Cardiac fibroblast (primary cell): ENCODE data around the gene KRTAP19-2.
A peak's percentile ranks its signal among the peaks of the same experiment; 100 is the strongest.

Source experiments
- DNase-seq, 2 donors: peaks; one replicate each; pipeline versions ENCODE4 v3.0.0 to v3.0.0-alpha.2; 2010; ENCODE audit warnings: low read depth in 2 of 2
- H3K4me3 ChIP-seq, 2 donors: replicated peaks in 1 of 2; 1 replicate in 1 of 2; 2 replicates in 1 of 2; pipeline ENCODE4 v1.5.1; 2011; ENCODE audit warnings: low read depth in 2 of 2, low read length in 2 of 2, mild to moderate bottlenecking in 2 of 2, moderate library complexity in 1 of 2
- TF ChIP-seq, protein P1 (sequence below): IDR thresholded peaks from one replicate; pipeline ENCODE4 v1.5.1; 2011; ENCODE audit warnings: low read depth, mild to moderate bottlenecking, low read length, inconsistent platforms

KRTAP19-2 gene

DNA sequence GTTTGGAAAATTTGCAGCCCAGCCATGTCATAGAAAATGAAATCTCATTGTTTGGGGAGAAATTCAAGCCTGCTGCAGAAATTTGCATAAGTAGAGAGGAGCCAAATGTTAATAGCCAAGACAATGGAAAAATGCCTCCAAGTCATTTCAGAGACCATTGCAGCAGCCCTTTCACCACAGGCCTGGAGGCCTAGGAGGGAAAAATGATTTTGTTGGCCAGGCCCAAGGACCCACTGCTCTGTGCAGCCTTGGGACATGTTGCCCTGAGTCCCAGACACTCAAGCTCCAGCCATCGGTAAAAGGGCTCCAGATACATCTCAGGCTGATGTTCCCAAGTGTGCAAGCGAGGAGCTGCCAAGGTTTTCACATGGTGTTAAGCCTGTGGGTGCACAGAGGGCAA is 1.1 kb downstream of the KRTAP19-2 start:
- no peak for DNase-seq
- TF ChIP-seq, protein P1, sequence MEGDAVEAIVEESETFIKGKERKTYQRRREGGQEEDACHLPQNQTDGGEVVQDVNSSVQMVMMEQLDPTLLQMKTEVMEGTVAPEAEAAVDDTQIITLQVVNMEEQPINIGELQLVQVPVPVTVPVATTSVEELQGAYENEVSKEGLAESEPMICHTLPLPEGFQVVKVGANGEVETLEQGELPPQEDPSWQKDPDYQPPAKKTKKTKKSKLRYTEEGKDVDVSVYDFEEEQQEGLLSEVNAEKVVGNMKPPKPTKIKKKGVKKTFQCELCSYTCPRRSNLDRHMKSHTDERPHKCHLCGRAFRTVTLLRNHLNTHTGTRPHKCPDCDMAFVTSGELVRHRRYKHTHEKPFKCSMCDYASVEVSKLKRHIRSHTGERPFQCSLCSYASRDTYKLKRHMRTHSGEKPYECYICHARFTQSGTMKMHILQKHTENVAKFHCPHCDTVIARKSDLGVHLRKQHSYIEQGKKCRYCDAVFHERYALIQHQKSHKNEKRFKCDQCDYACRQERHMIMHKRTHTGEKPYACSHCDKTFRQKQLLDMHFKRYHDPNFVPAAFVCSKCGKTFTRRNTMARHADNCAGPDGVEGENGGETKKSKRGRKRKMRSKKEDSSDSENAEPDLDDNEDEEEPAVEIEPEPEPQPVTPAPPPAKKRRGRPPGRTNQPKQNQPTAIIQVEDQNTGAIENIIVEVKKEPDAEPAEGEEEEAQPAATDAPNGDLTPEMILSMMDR = no peak
- no peak overlapping the region for H3K4me3 ChIP-seq

DNA sequence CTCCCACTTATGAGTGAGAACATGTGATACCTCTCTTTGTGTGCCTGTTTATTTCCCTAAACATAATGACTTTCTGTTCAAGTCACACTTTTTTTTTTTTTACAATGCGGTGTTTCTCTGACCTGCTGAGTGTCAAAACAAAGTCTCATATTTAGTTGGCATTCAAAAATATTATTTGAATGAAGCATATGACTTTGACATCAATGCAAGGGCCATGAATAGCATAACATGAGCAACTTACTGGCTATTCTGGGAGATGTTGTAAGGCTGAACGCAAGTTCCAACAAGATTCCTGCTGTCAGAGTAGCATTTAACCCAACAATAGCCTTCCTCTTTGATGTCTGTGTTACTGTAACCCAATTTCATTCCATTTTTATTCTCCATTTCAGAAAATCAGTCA is 5.1 kb downstream of the KRTAP19-2 start:
- DNase-seq = no peak
- TF ChIP-seq, protein P1 = no peak

DNA sequence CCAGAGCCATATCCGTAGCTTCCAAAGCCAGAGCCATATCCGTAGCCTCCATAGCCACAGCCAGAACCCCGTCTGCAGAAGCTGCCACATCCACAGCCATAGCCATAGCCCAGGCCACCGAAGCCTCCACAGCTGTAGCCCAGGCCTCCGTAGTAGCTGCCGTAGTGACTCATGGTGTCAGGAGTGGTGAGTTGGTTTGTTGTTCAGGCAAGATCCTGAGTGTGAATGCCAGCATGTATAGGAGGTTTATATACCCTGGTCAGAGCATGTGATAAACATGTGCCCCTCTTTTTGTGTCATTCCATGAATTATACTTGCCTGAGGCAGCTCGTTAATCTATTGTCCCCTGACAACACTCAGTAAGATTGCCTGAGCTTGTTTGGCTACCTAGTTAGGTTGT is 7.1 kb downstream of the KRTAP19-2 start, which contains the start of gene KRTAP19-1:
Gene KRTAP19-1 (minus strand): TSS at position 223 of the 400 bp plus-strand sequence. CDS start 50 bp downstream, at position 173.
- TF ChIP-seq, protein P1 = no peak
- no peak for DNase-seq
- no peak within 1 kb of the TSS for H3K4me3 ChIP-seq

More for the DNA sequence above, 5.1 kb downstream of the KRTAP19-2 start:
- no peak overlapping the region for H3K4me3 ChIP-seq

DNA sequence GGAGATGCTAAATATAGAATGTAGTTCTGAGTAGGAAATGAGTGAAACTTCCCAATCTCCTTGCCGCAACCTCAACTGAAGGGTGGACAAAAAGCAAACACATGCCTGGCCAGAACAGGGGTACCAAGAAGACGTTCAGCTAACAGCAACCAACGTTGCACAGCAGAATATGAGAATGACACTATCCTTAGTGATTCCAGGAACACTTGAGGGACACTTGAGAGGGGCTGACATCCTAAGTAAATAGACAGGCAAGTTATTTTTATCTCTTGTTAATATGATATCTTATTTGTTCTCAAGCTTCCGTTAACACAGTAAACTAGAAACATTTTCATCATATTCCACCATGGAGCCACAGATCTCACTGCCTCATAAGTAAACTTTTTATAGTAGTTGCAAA is 8.0 kb downstream of the KRTAP19-2 start:
- TF ChIP-seq, protein P1 = no peak
- no peak overlapping the region for H3K4me3 ChIP-seq
- no peak for DNase-seq

DNA sequence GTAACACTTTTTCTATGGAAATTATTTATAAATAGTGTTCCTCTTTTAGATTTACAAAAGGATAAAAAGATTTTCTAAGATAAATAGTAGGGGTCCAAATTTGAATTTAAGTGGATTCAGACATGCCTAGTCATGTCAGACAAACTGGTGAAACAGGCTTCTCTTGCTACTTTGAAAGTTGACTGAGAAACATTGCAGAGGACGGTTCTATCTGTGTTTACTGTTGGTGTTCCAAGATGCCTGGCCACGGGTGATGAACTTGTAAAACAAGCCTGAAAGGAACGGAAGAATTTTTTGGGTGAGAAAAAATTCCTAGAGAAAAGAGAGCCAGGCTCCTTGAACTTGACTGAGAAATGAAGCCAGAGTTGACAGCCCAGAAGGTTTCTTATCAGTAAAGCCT is 9.2 kb downstream of the KRTAP19-2 start:
- TF ChIP-seq, protein P1 = no peak
- DNase-seq = no peak
- H3K4me3 ChIP-seq = no peak overlapping the region

DNA sequence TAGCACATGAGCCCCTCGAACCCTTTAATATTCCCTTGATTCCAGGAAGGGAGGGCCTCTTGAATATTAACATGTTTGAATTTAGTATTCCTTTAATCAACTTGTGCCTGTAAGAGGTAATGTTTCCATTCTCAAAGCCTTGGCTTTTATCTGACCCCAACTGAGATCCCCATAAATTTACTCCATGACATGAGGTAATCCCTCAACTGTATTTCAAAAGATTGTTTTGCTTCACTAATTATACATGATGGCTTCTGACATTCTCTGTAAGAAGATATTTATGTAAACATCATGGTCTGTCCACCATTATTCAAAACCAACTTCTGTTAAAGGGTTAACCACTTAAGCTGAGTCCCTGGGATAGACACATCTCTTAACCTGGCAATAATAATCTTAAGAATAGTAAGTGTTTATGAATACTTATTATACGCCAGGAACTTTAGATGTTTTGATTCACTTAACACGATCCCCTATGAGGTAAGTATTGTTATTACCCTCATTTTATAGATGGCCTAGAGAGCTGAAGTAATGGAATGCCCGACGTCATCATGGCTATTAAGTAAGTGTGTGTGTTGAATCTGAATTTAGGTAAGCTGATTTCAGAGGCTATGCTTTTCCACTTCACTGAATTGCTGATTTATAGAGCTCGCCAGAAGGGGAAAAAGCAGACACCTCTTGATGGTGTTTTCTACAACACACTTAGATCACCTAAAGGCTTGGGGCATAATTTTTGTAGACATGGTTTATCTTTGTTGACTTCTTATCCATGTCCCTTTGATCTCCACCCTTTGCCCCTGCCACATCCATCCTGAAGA is 18.1 kb downstream of the KRTAP19-2 start:
- no peak overlapping the region for H3K4me3 ChIP-seq
- DNase-seq = no peak
- TF ChIP-seq, protein P1 = no peak

DNA sequence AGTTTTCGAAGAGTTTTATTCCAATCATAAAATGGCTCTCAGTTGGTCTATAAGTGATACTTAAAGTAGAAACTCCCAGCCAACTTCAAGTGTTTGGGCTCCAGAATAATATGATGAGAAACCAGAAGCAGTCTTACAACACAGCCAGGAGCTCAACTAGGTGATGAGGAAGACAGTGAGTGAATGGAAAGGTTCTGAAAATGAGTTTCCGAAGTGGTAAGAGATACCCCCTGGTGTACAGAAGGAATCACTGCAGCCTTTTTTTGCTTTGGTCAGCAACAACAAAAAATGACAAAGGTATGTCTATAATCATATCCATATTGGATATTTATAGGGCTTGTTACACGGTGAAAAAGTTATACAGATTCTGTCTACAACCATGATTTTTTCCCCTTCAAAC is 23.5 kb downstream of the KRTAP19-2 start:
- DNase-seq = no peak
- no peak overlapping the region for H3K4me3 ChIP-seq

More for the DNA sequence above, 23.5 kb downstream of the KRTAP19-2 start:
- TF ChIP-seq, protein P1 = peak; percentile 34
